Retina (tissue), 1 donor: ENCODE measurements around the gene SLMAP.
"Not testable (repeated sequence)": the region's sequence is repeated elsewhere in the genome, so short reads cannot be mapped to it uniquely, and the experiment has no call there.

ENCODE experiments used
- DNase-seq: peaks from one replicate; pipeline ENCODE4 v3.0.0-alpha.2; 2016

The SLMAP gene

DNA sequence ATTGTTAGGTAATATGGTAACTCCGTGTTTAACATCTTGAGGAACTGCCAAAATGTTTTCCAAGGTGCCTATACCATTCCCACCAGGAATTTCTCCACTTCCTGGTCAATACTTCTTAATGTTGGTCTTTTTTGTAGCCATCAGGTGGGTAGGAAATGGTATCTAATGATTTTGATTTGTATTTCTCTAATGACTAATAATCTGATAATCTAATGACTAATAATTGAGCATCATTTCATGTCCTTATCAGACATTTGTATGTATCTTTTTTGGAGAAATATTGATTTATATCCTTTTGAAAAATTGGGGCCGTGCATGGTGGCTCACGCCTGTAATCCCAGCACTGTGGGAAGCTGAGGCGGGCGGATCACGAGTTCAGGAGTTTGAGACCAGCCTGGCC, 38.8 kb downstream of the SLMAP start:
- DNase-seq = no peak

DNA sequence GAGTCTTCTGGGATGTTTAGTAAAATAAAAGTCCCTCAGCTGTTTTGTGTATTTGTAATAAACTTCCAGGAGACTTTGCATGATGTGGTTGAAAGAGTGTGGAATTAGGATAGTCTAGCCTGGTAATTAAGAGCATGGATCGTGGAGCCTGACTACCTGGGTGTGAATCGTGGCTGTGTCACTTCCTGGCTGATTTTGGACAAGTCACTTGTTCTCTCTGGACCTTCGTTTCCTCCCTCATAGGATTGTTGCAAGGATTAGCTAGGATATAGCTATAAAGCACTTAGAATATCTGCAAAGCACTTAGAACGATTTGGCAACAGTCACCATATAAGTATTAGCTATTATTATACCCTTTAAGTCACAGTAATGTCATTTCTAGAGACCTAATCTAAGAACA, 40.2 kb downstream of the SLMAP start:
- DNase-seq = no peak

- no peak for DNase-seq
These were observed 41.8 kb downstream of the SLMAP start for GRCh38 chr3:57797701-57798487.

- no peak for DNase-seq
These were observed 47.6 kb downstream of the SLMAP start for GRCh38 chr3:57803647-57804081.

GRCh38 chr3:57805266-57805665, 49.2 kb downstream of the SLMAP start:
- no peak for DNase-seq

- DNase-seq = no peak
These were observed 49.6 kb downstream of the SLMAP start for GRCh38 chr3:57805674-57806073.

GRCh38 chr3:57806195-57806594, 50.1 kb downstream of the SLMAP start:
- not testable (repeated sequence) for DNase-seq

DNA sequence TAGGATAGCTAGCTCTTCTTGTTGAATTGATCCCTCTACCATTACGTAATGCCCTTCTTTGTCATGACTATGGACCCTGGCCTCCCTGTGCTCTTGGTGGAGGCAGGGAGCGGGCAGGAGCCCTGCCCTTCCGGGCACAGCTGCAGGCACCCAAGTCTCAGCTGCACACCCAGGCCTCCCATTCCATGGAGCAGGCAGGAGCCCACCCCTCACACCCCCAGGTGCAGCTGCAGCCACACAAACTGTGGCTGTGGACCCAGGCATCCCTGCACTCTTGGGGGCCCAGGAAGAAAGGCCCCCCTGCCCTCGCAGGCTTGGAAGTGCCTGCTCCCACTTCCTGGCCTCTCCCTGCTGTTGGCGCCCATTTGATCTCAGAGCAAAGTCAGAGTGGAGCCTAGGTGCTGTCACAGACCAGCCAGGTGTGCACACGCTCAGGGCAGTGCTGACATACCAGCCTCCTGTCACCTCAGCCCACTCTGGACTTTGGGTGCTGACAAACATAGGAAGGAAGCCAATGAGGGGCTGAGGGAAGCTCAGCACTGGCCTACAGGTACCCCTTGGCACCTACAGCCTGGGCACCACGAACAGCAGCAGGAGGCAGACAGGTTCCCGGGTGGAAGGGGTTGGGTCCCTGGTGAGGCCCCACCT, 53.0 kb downstream of the SLMAP start:
- DNase-seq = no peak

DNA sequence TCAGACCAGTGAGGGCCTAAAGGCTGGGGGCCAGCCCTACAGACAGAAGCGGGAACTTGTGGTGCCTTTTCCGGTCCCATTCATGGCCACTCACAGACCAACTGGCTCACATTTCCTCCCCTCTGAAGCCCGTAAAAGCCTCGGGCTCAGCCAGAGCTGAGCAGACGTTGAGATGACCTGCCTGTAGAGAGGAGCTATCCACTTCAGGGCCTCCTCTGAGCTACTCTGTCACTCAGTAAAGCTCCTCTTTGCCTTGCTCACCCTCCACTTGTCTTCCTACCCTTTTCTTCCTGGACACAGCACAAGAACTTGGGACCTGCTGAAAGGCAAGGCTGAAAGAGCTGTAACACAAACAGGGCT, 53.5 kb downstream of the SLMAP start:
- DNase-seq = no peak

DNA sequence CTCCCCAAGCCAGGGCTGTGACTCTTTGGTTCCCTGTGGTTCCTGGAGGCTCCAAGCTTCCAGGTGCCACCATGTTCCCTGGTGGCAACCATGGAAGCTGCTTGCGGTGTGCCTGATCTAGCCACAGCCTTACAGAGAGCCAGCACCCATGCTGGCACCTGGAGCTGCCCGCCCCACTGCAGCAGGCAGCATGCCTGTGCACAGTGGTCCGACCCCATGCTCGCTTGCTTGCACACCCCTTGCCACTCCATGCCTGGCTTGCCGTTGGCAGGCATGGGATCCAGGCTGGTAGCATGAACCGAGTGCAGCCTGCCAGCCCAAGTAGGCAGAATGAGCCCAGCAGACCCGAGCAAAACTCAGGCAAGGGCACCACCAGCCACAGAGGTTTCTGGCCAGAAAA, 53.9 kb downstream of the SLMAP start:
- no peak for DNase-seq

- DNase-seq = no peak
These were observed 54.5 kb downstream of the SLMAP start for GRCh38 chr3:57810471-57811137.

- DNase-seq = no peak
These were observed 58.9 kb downstream of the SLMAP start for GRCh38 chr3:57815036-57815435.

DNA sequence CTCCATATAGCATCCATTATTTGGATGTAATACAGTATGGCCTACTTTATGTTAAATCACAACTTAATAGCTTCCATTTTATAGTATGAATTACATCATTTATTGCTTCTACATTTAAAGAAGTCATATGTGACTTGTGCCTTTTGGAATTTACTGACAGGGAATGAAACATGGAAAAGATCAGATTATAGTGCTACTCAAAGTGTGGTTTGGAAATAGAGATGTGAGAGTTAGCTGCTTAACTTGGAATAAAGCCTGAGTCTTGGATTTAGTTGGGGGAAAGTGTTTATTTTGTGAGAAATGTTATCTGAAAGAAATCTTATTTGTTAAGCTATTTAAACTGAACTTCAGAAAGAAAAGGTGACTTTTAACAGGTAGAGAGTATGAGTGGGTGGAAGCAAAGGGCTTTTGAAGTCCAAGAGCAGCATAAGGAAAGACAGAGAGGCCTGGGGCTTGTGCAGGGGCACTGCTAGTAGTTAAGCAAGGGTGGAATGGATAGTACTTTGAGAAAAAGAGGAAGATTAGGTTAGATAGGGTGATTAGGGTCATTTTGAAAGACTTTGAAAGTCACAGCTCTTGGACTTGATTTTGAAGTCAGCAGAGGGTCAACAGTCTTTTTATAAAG, 60.5 kb downstream of the SLMAP start:
- no peak for DNase-seq

DNA sequence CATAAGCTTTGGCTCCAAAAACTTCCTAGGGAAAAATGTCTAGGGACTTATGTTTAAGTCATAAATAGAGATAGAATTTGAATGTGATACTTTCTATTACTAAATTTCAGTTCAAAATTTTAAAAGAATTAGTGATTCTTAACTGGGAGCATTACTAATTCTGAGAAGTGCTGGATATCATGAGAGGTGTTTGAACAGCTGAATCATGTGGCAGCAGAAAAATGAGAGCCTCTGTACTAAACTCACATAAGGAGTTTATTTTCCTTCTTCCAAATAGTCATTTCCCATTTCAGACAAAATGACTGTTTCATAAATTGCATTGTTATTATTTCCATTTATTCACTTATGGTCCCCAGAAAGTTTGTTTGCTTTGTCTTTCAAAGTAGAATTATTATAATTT, 62.7 kb downstream of the SLMAP start:
- no peak for DNase-seq

- no peak for DNase-seq
These were observed 64.4 kb downstream of the SLMAP start for GRCh38 chr3:57820479-57820878.

DNA sequence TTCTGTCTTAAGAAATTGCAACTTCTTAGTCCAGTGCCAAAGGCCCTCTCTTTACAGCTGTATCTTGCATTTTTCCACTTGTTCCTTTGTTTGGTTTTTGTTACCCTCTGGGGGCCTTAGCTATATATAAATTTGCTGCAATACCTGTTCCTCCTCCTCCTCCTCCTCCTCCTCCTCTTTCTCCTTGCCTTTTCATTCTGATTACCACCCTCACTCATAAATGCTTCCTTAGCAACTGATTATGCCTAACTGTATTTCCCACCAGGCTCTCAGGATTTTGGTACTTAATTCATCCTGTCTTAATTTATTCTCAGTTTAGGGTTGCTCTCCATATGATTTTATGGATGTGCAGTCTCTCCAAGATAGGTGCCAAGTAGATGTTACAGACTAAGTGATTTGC, 65.7 kb downstream of the SLMAP start:
- no peak for DNase-seq

- no peak for DNase-seq
These were observed 66.6 kb downstream of the SLMAP start for GRCh38 chr3:57822686-57823085.

GRCh38 chr3:57825116-57825515, 69.0 kb downstream of the SLMAP start:
- DNase-seq = no peak

- DNase-seq = no peak
These were observed 70.3 kb downstream of the SLMAP start for GRCh38 chr3:57826245-57826951.

- no peak for DNase-seq
These were observed 71.0 kb downstream of the SLMAP start for GRCh38 chr3:57826952-57827723.

DNA sequence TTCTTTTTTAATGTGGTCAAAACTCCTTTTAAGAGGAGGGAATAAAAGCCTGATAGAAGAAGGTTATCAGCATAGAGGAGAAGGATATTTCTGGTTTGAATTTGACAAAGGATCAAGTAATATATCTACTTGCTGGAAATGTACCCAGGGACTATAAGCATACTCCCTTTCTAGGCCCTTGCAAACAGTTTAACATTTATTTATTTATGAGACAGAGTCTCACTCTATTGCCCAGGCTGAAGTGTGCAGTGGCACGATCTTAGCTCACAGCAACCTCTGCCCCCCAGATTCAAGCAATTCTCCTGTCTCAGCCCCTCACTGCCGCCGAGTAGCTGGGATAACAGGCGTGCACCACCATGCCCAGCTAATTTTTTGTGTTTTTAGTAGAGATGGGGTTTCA, 71.6 kb downstream of the SLMAP start:
- no peak for DNase-seq

DNA sequence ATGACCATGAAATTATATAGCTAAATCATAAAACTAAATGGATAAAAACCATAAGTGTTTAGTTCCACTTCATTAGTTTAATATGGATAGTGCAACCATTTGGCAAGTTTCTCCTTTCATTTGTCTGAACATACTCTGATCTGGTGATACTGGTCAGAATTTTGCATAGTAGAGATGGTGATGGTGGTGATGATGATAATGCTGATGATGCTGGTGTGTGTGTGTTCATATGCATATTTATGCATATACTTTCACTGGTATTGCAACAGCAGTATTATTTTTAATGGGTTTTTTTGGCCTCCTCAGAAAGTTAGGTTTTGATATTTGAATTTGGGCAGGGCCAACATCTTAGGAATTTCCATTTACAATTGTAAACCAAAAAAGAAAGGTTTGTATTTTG, 76.4 kb downstream of the SLMAP start:
- no peak for DNase-seq
